Stimulated activated CD4-positive, alpha-beta T cell treated with anti-CD3 and anti-CD28 coated beads, Interleukin-15, amount 100 ng/mL, for 1 hour (primary cell): Measurements from ENCODE around the gene HCFC2.
"Not testable (repeated sequence)": the region's sequence is repeated elsewhere in the genome, so short reads cannot be mapped to it uniquely, and the experiment has no call there.

Experiments
- DNase-seq, 2 donors: peaks; one replicate each; pipeline ENCODE4 v3.0.0-alpha.2; 2020; ENCODE audit warnings: low read depth in 1 of 2, low spot score in 1 of 2

The HCFC2 gene

GRCh38 chr12:104064031-104064841 lies at the start of gene HCFC2:
TSS of gene HCFC2 (plus strand) at chr12:104064531. CDS start at chr12:104064561, 30 bp downstream.
- peak; percentile 75 to 85 for DNase-seq

- DNase-seq, result not testable (repeated sequence)
Observed at GRCh38 chr12:104021862-104022261, 42.5 kb upstream of the HCFC2 start.

- no peak for DNase-seq
Observed at GRCh38 chr12:104022786-104023185, 41.5 kb upstream of the HCFC2 start.

- no peak for DNase-seq
Observed at GRCh38 chr12:104023710-104024109, 40.6 kb upstream of the HCFC2 start.

GRCh38 chr12:104024348-104024747 lies 40.0 kb upstream of the HCFC2 start:
- DNase-seq, result no peak

GRCh38 chr12:104025771-104026170 lies 38.6 kb upstream of the HCFC2 start:
- DNase-seq, result no peak

GRCh38 chr12:104026841-104027599 lies 37.3 kb upstream of the HCFC2 start:
- no peak for DNase-seq

GRCh38 chr12:104030596-104030995 lies 33.7 kb upstream of the HCFC2 start:
- not testable (repeated sequence) for DNase-seq

- not testable (repeated sequence) for DNase-seq
Observed at GRCh38 chr12:104036143-104036542, 28.2 kb upstream of the HCFC2 start.

GRCh38 chr12:104039769-104040168 lies 24.6 kb upstream of the HCFC2 start:
- not testable (repeated sequence) for DNase-seq

GRCh38 chr12:104042580-104042979 lies 21.8 kb upstream of the HCFC2 start:
- no peak for DNase-seq

- no peak for DNase-seq
Observed at GRCh38 chr12:104044158-104044557, 20.2 kb upstream of the HCFC2 start.

- DNase-seq, result no peak
Observed at GRCh38 chr12:104046306-104046705, 18.0 kb upstream of the HCFC2 start.

GRCh38 chr12:104048162-104048561 lies 16.2 kb upstream of the HCFC2 start:
- DNase-seq, result no peak

GRCh38 chr12:104048811-104049210 lies 15.5 kb upstream of the HCFC2 start:
- DNase-seq, result no peak

GRCh38 chr12:104049278-104049902 lies 14.9 kb upstream of the HCFC2 start:
- DNase-seq, result no peak

- no peak for DNase-seq
Observed at GRCh38 chr12:104049903-104050356, 14.4 kb upstream of the HCFC2 start, which contains the start of gene GLT8D2. TSS of gene GLT8D2 (minus strand) at chr12:104050187. CDS start at chr12:104019648, 30,539 bp downstream.

- DNase-seq, result no peak
Observed at GRCh38 chr12:104050436-104050835, 13.9 kb upstream of the HCFC2 start.

- DNase-seq, result no peak
Observed at GRCh38 chr12:104054681-104055346, 9.5 kb upstream of the HCFC2 start.

GRCh38 chr12:104055686-104056388 lies 8.5 kb upstream of the HCFC2 start:
- no peak for DNase-seq
